PC-3 (cell line): Measurements from ENCODE around the gene C1orf159. TPM values are rescaled to one million over a fixed set of nuclear protein-coding genes. Genes with fewer than 3 reads are reported as not detected.

Experiments used
- ATAC-seq: fragments of 200-7000 bp; cut with Tn5 transposase; 2 replicates; pipeline ENCODE4 v1.9.1; 2020; ENCODE audit warnings: mild to moderate bottlenecking, moderate library complexity
- BruUV-seq: library from RNA; stranded (reverse); fragments of 400-500 nt; replicated peaks from 2 replicates; lab custom pipeline; 2021; lab: Mats Ljungman, UMichigan
- CTCF ChIA-PET: fragments of 300-600 bp; sonication (Branson Sonifier 250); formaldehyde crosslinking; loops from one replicate; lab custom pipeline; 2022; ENCODE audit warnings: antibody characterized with exemption; lab: Charles Lee
- POLR2A ChIA-PET: fragments of 300-600 bp; sonication (Branson Sonifier 250); formaldehyde crosslinking; loops from one replicate; lab custom pipeline; 2022; ENCODE audit warnings: antibody characterized with exemption; ENCODE audit not compliant: unreplicated experiment; lab: Charles Lee
- DNase-seq: peaks from one replicate; pipeline ENCODE4 v3.0.0-alpha.2; 2015
- H2AFZ ChIP-seq: fragments of 300-600 bp; sonication (generic); 2 replicates; pipeline ENCODE4 v1.6.0; 2016; ENCODE audit warnings: antibody characterized with exemption, low read length
- H3F3A ChIP-seq: fragments of 300-600 bp; sonication (generic); one replicate; pipeline ENCODE4 v1.6.0; 2017; ENCODE audit warnings: antibody characterized with exemption, low read length, control low read depth, mild to moderate bottlenecking; ENCODE audit not compliant: unreplicated experiment
- H3K27ac ChIP-seq: fragments of 300-600 bp; sonication (generic); 2 replicates; pipeline ENCODE4 v1.5.1; 2016; ENCODE audit warnings: mild to moderate bottlenecking, low read length
- H3K27me3 ChIP-seq: fragments of 300-600 bp; sonication (generic); 2 replicates; pipeline ENCODE4 v1.6.1; 2016; ENCODE audit warnings: low read length, mixed read lengths
- H3K36me3 ChIP-seq: fragments of 300-600 bp; sonication (generic); 2 replicates; pipeline ENCODE4 v1.6.1; 2016; ENCODE audit warnings: low read depth, mixed run types, low read length, mixed read lengths
- H3K4me1 ChIP-seq: fragments of 300-600 bp; sonication (generic); 2 replicates; pipeline ENCODE4 v1.5.1; 2016; ENCODE audit warnings: low read length; ENCODE audit not compliant: insufficient read depth
- H3K4me2 ChIP-seq: fragments of 300-600 bp; sonication (generic); 2 replicates; pipeline ENCODE4 v1.6.0; 2016; ENCODE audit warnings: low read length
- H3K4me3 ChIP-seq: fragments of 300-600 bp; sonication (generic); 2 replicates; pipeline ENCODE4 v1.5.1; 2016; ENCODE audit warnings: mild to moderate bottlenecking, low read length, mixed read lengths
- H3K79me2 ChIP-seq: fragments of 300-600 bp; sonication (generic); 2 replicates; pipeline ENCODE4 v1.6.1; 2017; ENCODE audit warnings: low read length, mixed read lengths
- H3K9ac ChIP-seq: fragments of 300-600 bp; sonication (generic); 2 replicates; pipeline ENCODE4 v1.6.0; 2016; ENCODE audit warnings: mild to moderate bottlenecking, low read length
- H3K9me2 ChIP-seq: fragments of 300-600 bp; sonication (generic); replicated peaks from 2 replicates; pipeline ENCODE4 v1.6.1; 2016; ENCODE audit warnings: mixed run types, low read length, mixed read lengths
- H3K9me3 ChIP-seq: fragments of 300-600 bp; sonication (generic); 2 replicates; pipeline ENCODE4 v1.6.1; 2016; ENCODE audit warnings: low read length, mixed read lengths
- H4K20me1 ChIP-seq: fragments of 300-600 bp; sonication (generic); 2 replicates; pipeline ENCODE4 v1.6.1; 2016; ENCODE audit warnings: low read length, mixed read lengths
- EZH2 ChIP-seq: fragments of 300-600 bp; sonication (generic); IDR thresholded peaks from one replicate; pipeline ENCODE4 v1.6.1; 2017; ENCODE audit warnings: antibody characterized with exemption, mild to moderate bottlenecking, low read length; ENCODE audit not compliant: unreplicated experiment
- EZH2phosphoT487 ChIP-seq: fragments of 300-600 bp; sonication (generic); IDR thresholded peaks from 2 replicates; pipeline ENCODE4 v1.6.1; 2018; ENCODE audit warnings: mild to moderate bottlenecking, antibody characterized with exemption, low read length, borderline replicate concordance
- intact Hi-C: fragments of 100-400 bp; cut with micrococcal nuclease; formaldehyde crosslinking; loops from 2 replicates; pipeline ENCODE4 v1.9.0; 2023
- total RNA-seq: library from RNA; depleted of rRNA; stranded (reverse); fragments of >200 nt; gene quantifications from 2 replicates; pipeline ENCODE4 v1.2.3, GENCODE V29; 2014
- TF ChIP-seq, protein P1 (sequence below): fragments of 300-600 bp; sonication (generic); conservative IDR thresholded peaks from 2 replicates; pipeline ENCODE4 v1.5.1; 2017; ENCODE audit warnings: antibody characterized with exemption, low read depth, mild to moderate bottlenecking, low read length

C1orf159 gene
- total RNA-seq, 1 experiment from 2014 or later: 78.0 TPM

DNA sequence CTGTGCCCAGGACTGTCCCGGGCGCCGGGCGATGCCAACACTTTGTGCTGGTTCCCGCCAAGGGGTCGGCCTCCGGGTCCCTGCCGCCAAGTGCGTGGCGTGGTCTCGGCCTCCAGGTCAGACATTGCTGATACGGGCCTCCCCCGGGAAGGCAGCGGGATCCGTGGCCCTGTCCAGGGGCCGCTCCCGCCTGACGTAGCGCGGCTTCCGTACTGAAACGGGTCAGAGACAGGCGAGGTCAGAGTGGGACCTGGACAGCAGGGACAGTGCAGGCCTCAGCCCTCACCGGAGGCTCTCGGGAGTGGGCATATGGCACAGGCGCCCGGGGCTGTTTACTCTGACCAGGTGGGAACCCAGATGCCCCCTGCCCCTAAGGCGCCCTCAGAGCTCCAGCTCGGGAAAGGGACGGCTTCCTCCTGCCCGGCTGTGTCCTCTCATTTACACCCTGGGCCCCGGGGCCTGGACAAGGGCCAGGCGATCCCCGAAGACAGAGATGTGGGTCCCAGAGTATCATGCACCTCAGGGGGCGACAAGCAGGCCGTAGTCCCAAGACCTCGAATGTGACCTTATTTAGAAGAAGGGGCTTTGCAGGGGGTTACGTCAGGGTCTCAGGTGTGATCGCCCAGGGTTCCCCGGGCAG lies 33.0 kb downstream of the C1orf159 start:
- no peak overlapping the region for H3K4me3 ChIP-seq
- ATAC-seq (no peak), DNase-seq (no peak)
- no peak overlapping the region for H3K4me2 ChIP-seq
- no peaks in the 10 kb centered on the region for H3K36me3 ChIP-seq
- ChIA-PET POLR2A (no interaction called here), CTCF (no interaction called here)
- TF ChIP-seq, protein P1, sequence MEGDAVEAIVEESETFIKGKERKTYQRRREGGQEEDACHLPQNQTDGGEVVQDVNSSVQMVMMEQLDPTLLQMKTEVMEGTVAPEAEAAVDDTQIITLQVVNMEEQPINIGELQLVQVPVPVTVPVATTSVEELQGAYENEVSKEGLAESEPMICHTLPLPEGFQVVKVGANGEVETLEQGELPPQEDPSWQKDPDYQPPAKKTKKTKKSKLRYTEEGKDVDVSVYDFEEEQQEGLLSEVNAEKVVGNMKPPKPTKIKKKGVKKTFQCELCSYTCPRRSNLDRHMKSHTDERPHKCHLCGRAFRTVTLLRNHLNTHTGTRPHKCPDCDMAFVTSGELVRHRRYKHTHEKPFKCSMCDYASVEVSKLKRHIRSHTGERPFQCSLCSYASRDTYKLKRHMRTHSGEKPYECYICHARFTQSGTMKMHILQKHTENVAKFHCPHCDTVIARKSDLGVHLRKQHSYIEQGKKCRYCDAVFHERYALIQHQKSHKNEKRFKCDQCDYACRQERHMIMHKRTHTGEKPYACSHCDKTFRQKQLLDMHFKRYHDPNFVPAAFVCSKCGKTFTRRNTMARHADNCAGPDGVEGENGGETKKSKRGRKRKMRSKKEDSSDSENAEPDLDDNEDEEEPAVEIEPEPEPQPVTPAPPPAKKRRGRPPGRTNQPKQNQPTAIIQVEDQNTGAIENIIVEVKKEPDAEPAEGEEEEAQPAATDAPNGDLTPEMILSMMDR: no peak
- TF ChIP-seq EZH2: no peak
- no peak for TF ChIP-seq EZH2phosphoT487
- no TSS peak for BruUV-seq
- intact Hi-C loops: no loop called here
- no peaks in the 10 kb centered on the region for H3K9me2 ChIP-seq
- no peak overlapping the region for H3K9ac ChIP-seq
- no peaks in the 10 kb centered on the region for H4K20me1 ChIP-seq
- H3K27ac ChIP-seq: no peak overlapping the region
- H3F3A ChIP-seq: no peaks in the 10 kb centered on the region
- H2AFZ ChIP-seq: no peak overlapping the region
- no peaks in the 10 kb centered on the region for H3K27me3 ChIP-seq
- H3K79me2 ChIP-seq: no peaks in the 10 kb centered on the region
- H3K4me1 ChIP-seq: peaks cover 12% of the 10 kb centered on the region
- H3K9me3 ChIP-seq: no peaks in the 10 kb centered on the region

DNA sequence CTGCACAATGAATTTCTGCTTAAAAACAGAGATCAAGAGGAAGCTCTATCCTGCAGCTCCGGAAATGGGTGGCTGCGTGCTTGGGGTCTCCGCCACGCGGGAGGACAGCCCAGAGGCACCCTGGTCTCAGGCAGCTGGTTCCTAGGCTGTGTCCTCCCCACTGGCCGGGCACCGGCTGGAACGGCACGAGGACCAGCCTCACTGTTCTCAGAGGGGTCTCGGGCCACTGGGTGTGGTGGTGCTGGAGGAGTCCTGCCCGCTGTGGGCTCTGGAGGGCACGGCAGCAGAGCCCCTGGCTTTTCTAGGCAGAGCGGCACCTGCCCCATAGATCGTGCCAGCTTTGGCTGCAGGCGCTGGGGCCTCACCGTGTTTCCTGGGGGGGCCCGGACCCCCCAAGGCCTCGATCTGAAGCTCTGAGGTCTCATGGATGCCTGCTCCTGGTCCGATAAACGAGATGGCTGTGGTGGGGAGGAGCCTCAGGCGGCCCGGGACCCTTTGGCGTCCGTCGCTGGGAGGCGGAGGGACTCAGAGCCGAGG lies 33.6 kb downstream of the C1orf159 start:
- CTCF ChIA-PET: no interaction called here

More for the DNA sequence above, 33.6 kb downstream of the C1orf159 start:
- Histone ChIP-seq H3K4me3 (no peak overlapping the region), H3K4me2 (no peak overlapping the region), H3F3A (no peaks in the 10 kb centered on the region), H3K27me3 (no peaks in the 10 kb centered on the region), H3K4me1 (peaks cover 12% of the 10 kb centered on the region), H2AFZ (no peak overlapping the region), H4K20me1 (no peaks in the 10 kb centered on the region), H3K9me2 (no peaks in the 10 kb centered on the region), H3K9ac (no peak overlapping the region), H3K79me2 (no peaks in the 10 kb centered on the region), H3K27ac (no peak overlapping the region), H3K9me3 (no peaks in the 10 kb centered on the region), H3K36me3 (no peaks in the 10 kb centered on the region)
- intact Hi-C loops: no loop called here
- DNase-seq (no peak), ATAC-seq (no peak)
- no peak for TF ChIP-seq EZH2phosphoT487
- TF ChIP-seq, protein P1: no peak
- TF ChIP-seq EZH2: no peak
- no TSS peak for BruUV-seq
- POLR2A ChIA-PET: no interaction called here
